ENCODE results near the gene CPXM2.

CPXM2 gene

DNA sequence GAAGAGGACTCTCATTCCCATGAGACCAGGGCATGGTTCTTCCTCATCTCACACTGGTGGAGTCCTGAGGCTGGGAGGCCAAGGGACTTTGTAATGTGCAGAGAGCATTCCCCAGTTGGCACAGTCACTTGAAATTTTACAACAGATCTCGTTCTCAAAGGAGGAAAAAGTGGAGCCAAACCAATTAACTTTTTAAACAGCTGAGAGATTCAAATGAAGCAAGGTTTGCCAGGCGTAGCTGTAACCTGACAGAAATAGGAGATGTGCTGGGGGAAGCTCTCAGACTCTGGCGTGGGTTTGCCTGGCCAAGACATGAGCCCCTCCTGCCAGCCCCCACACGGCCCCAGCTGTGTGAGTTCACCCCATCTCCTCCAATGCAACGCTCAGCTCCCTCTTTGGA is 12.0 kb upstream of the CPXM2 start:
- no peak for DNase-seq

DNA sequence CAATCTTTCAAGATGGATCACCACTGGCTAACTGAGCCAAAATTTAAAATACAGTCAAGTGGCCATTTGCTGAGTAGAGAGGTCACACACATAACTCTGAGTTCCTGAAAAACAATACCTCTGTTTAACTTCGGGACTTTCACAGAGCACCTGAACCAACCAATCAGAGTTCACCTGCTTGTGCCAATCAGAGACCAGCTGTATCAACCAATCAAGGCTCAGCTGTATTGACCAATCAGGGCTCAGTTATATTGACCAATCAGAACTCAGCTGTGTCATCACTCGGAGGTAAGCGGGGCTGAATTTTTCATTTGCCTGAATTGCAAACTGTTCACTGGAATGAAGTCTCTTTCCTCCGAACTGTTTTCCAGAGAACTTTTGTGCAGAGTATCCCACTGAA is 10.0 kb upstream of the CPXM2 start:
- no peak for DNase-seq

DNA sequence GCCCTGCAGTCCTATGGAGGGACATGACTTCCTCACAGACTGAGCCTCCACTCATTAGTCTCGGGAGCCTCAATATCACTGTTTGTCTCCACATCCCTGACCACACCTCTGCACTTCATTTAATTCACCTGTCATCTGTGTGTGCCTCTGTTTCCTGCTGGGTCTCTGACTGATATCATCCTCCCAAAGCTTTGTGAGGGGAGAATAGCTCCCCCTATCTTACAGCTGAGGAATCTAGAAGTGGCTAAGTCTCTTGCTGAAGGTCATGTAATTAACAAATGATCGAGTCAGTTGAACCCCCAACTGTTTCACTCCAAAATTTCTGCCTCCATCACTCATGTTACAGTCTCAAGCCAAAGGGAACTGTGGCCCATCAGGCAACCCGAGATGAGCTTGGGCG is 5.5 kb upstream of the CPXM2 start:
- DNase-seq = no peak

DNA sequence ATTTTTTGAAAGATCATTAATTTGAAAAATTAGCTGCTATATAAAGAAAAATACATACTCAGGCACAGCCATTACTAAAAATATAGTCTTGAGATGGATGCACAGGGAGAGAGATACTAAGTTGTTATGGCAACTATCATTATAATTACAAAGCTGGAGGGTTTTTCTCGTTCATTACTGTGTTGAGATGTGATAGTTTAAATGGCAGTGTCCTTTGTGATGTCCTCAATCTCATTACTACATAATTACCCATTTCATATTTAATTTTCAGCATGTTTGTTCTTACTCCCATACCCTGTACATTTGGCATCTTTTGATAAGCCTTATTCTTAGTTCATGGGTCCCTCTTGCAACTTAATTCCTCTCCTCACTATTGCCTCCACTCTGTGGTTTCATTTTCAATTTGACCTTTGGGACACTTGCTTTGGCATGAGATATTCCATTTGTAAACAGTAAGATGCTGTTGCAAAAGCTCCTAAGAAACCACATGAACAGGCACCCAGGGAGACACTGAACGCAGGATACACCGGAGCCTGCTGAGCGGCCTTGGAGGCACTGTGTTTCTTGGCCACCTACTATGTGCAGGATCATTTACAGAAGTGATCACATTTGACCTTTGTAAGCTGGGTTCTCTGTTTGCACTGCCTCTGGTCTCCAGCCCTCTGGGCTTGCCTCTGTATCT is 4.8 kb upstream of the CPXM2 start:
- DNase-seq = no peak

DNA sequence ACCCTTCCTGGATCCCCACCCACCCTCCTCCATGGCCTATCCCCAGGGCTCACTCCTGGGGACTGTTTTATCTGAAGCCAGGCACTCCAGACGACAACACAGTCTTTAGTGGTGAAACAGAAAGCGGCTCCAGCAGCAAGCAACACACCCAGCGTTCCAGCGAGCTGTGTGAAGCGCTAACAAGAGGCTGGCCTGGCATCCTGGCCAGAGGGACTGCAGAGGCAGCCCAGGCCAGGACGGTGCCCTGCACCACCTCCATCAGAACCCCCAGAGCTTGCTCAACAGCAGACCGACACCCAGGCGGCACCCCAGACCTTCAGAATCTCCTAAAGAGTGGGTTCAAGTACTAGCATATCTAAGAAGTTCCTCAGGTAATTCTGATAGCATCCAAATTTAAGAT is 2.0 kb upstream of the CPXM2 start:
- no peak for DNase-seq

DNA sequence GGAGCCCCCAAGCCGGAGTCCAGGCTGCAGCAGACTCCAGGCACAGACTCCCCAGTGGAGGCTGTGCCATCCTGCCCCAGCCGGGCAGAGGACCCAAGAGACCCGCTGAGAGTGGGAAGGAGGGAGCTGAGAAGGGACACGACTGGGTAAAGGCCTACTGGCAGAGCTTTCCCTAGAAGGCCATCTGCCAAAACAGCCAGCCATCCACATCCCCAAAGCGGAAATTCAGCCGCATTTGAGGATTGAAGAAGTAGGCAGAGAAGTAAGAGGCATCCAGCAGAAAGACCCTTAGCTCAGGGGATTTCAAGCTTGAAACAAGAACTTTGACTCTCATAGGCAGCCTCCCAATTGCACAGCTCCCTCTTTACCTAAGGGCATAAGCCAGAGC is 857 bp downstream of the CPXM2 start:
- no peak for DNase-seq

GRCh38 chr10:123890226-123890625 is 1.4 kb downstream of the CPXM2 start:
- no peak for DNase-seq

DNA sequence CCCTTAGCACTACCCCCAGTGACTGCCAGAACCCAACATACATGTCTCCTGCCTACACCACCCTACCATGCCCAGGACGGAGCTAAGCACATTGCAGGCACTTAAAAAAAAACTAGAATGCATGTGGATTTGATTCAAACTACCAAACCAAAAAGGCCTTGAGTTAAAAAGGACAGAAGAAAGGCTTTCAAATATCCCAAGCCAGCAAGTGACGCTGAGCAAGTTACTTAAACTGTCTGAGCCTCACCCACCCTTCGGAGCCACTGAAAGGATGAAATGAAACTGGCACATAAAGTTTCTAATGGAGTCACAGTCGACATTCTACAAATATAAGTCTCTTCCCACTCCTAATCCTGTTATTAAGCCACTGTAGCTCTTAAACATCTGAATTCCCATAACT is 1.8 kb downstream of the CPXM2 start:
- no peak for DNase-seq

- DNase-seq = no peak
These were observed 2.9 kb downstream of the CPXM2 start for GRCh38 chr10:123888751-123889150.

DNA sequence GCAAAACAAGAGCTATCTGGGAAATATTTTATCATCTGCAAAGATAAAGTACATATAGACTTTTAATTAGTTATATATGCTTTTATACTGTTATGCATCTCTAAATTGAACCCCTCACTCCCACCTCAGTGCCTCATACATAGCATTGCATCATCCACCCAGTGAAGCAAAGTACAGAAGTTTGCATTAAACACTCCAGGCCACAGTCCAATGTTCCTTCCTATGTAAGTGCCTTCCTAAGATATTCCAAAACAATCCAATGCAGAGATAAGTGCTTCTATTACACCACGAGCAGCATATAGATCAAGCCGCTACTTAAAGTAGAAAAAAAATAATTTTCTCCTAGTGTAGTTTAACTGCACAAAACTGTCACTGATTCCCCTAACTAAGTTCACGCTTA is 3.4 kb downstream of the CPXM2 start:
- DNase-seq = no peak

- DNase-seq = no peak
These were observed 5.3 kb downstream of the CPXM2 start for GRCh38 chr10:123886292-123886691.

DNA sequence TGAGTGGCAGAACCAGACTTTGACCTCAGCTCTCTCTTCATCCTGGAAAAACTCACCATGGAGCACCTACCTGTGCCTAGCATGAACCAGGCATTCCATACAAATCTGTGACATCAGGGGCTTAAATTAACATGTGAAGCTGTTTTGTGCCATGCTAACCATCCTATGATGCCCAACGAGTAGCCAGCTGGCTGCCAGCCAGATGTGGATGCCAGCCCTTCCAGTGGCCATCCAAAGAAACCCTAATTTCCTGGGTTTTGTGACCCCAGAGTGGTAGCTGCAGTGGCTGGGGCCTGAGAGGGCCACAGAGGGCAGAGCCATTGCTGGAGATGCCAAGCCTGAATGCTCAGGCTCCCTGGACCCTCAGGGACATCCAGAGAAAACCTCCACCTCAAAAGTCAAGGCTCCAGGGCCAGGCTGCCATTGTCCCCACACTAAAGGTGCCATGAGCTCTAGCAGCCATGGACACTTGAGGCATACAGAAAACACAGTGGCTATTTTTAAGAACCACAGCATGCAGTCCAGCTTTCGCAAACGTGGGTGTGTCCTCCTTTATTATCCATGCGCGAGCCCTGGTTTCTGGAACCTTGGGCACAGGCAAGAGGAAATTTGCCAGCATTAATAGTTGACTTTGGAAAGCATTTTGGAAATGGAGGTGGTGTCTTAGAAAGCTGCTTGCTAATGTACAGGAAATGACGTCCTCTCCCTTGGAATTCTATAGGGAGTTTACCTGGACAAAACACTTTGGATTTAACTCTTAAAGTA is 6.0 kb downstream of the CPXM2 start:
- no peak for DNase-seq

DNA sequence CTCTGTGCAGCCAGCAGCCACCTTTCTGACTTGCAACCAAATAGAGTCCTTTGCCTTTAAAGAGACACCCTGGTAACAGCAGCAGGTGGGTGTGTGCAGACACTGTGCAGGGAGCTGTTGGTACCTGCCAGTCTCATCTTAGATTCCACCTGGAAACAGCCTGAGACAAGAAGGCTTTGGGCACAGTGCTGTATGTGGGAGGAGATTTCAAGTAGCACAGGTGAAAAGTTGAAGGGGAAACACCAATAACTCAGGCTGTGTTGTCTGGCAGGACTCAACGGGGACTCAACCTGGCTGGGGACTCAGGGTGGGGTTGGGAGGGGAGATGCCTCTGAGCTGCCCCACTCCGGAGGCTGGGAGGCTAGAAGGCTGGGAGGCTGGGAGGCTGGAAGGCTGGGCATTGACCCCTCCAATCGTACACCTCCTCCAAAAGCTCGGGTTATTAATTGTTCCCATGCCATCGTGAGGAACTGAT is 6.7 kb downstream of the CPXM2 start:
- DNase-seq = no peak

GRCh38 chr10:123884351-123884906 is 7.2 kb downstream of the CPXM2 start:
- DNase-seq = no peak

DNA sequence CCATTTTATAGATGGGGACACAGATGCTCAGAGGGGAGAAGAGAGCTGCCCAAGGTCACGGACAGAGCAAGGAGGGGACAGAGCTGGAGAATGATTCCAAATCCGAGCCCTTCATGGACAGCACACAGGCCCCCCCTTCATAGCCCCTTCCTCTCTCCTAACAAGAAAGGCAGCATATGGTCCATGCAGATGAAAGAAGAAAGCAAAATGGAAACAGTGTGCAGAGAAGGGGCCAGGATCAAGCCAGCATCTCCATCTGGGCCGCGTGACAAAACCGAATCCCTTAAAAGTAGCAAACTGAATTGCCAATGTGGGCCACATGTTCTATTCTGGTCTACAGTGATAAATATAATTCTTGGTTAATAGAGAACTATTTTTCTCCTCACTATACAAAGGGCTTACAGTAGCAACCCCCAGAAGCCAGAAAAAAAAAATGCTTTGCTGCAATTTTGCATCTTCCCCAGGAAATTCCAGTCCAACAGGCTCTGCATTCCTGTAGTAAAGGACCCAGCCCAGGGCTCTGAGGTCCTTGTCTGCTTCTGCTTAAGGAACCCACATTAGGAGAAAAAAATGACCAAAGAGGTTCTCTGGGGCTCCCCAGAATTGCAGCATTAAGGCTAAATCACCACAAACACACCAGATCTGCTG is 7.8 kb downstream of the CPXM2 start:
- no peak for DNase-seq

DNA sequence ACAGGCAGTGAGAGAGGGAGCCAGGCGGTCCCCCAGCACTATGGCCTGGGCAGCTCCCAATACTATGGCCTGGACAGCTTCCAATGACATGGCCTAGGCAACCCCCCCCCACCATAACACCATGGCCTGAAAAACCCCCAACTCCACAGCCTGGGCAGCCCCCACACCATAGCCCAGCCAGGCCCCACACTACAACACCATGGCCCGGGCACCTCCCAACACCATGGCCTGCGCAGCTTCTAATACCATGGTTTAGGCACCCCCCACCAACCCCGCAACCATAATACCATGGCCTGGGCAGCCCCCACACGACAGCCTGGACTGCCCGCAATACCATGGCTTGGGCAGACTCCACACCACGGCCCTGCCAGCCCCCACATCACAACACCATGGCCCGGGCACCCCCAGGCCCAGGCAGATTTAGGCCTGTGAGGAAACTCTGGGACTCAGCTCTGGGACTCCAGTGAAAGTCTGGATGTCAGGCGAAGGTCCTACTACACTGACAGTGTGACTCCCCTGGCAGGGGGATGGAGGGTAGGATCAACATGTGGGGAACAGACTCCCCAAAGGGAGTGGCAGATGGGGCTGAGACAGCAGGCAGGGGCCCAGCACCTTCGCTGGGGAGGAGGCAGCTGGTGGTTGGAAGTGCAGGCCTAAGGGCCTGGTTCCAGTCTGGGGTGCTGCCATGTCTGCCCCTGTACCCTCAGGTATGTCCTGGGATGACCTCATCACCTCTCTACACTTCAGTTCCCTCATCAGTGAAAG is 8.7 kb downstream of the CPXM2 start:
- no peak for DNase-seq

DNA sequence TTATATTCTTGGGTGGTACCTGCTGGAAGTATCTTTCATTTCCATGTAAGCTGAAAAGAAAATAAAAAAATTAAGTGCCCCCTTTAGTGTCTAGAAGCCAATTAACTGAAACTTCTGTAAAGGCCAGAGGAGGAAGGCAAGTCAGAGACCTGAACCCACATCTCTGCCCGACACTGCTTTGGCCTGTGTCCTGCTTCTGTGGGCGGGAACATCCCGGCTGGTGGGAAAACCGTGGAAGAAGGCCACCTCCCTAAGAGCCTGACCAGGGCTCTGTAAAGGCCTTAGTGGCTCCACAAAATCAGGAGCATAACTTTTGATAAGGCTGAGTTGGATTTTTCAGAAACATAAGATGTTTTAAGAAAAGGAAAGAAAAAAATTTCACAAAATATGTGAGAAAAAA is 9.4 kb downstream of the CPXM2 start:
- DNase-seq = no peak

- no peak for DNase-seq
These were observed 11.9 kb downstream of the CPXM2 start for GRCh38 chr10:123879606-123880257.

GRCh38 chr10:123878666-123879303 is 12.8 kb downstream of the CPXM2 start:
- no peak for DNase-seq

DNA sequence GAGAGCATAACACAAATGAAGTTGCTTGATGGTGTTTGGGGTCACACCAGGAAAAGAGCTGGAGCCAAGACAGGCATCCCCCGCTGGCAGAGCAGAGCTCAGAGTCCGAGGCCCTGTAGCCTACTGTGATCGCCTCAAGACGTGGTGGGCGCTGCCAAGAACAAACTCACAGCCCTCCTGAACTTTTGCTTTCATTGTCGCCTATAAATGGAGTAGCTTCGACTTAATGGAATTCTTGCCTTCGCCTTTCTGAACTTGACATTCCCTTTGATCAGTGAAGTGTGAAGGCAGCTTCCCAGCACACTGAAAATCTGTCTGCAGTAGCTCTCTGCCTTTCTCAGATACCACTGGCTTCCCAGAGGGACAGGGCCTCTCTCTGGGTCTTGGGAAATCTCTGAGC is 21.3 kb downstream of the CPXM2 start:
- no peak for DNase-seq

- DNase-seq = no peak
These were observed 22.6 kb downstream of the CPXM2 start for GRCh38 chr10:123869020-123869414.
